Myometrial cell (primary cell): ENCODE measurements around the gene SRSF12. TPM values are rescaled to one million over a fixed set of nuclear protein-coding genes. Genes with fewer than 3 reads are reported as not detected.

Source experiments
- total RNA-seq: library from RNA; depleted of rRNA; stranded (reverse); fragments of >200 nt; gene quantifications from 2 replicates; pipeline ENCODE4 v1.2.3, GENCODE V29; 2015

SRSF12 gene
- total RNA-seq = not detected in 2 replicates

GRCh38 chr6:89117211-89118108 is at the start of gene SRSF12:
TSS of gene SRSF12 (minus strand) at chr6:89118071. CDS start at chr6:89117887, 184 bp downstream.

GRCh38 chr6:89145956-89146717 is 28.3 kb upstream of the SRSF12 start, which contains the start of gene PM20D2:
TSS of gene PM20D2 (plus strand) at chr6:89146055. CDS start at chr6:89146145, 90 bp downstream.

GRCh38 chr6:89080281-89081128 is 37.4 kb downstream of the SRSF12 start, which contains the start of gene PNRC1:
TSS of gene PNRC1 (plus strand) at chr6:89080751. CDS start at chr6:89080895, 144 bp downstream.

Other genes with a start within 250 kb of the SRSF12 start
- gene RNGTT, start 154.5 kb downstream of the SRSF12 start, total RNA-seq = 15.9 and 18.3 TPM in 2 replicates
- 34.6 and 47.3 TPM in 2 replicates for gene PNRC1, start 37.3 kb downstream of the SRSF12 start, total RNA-seq
- gene PM20D2, start 28.0 kb upstream of the SRSF12 start, total RNA-seq = 4.6 and 6.6 TPM in 2 replicates
- not detected in 2 replicates for gene GABRR1, start 99.3 kb upstream of the SRSF12 start, total RNA-seq
- not detected in 2 replicates for gene GABRR2, start 197.2 kb upstream of the SRSF12 start, total RNA-seq
- 36.5 and 37.5 TPM in 2 replicates for gene UBE2J1, start 234.7 kb upstream of the SRSF12 start, total RNA-seq